Gastrocnemius medialis (tissue), 4 donors: ENCODE measurements around the gene TENT5A. TPM values are rescaled to one million over a fixed set of nuclear protein-coding genes. Genes with fewer than 3 reads are reported as not detected.
A peak's percentile ranks its signal among the peaks of the same experiment; 100 is the strongest.

Experiments used
- ATAC-seq, 2 donors: fragments of 150-250 bp; one replicate each; pipeline ENCODE4 v1.9.1; 2016
- DNase-seq, 2 donors: peaks; one replicate each; pipeline ENCODE4 v3.0.0-alpha.2; 2019
- H3K27ac ChIP-seq, 4 donors: fragments of 200-600 bp; sonication (generic); 1 replicate in 1 of 4; 2 replicates in 3 of 4; pipeline ENCODE4 v1.5.1; 2016 to 2018; ENCODE audit warnings: mild to moderate bottlenecking in 2 of 4, moderate library complexity in 1 of 4
- H3K27me3 ChIP-seq, 3 donors: fragments of 200-600 bp; sonication (generic) in 2 of 3; 1 replicate in 1 of 3; 2 replicates in 2 of 3; pipeline versions ENCODE4 v1.5.1 to v1.6.0; 2016 to 2019; ENCODE audit warnings: mild to moderate bottlenecking in 1 of 3, moderate library complexity in 1 of 3
- H3K36me3 ChIP-seq, 2 donors: fragments of 200-600 bp; sonication (generic) in 1 of 2; one replicate each; pipeline ENCODE4 v1.5.1; 2017 to 2018
- H3K4me1 ChIP-seq, 2 donors: fragments of 200-600 bp; sonication (generic) in 1 of 2; one replicate each; pipeline ENCODE4 v1.5.1; 2016 to 2017; ENCODE audit warnings: mild to moderate bottlenecking in 2 of 2
- H3K4me3 ChIP-seq, 4 donors: fragments of 200-600 bp; sonication (generic) in 3 of 4; 1 replicate in 1 of 4; 2 replicates in 3 of 4; pipeline ENCODE4 v1.5.1; 2016 to 2019; ENCODE audit warnings: mild to moderate bottlenecking in 2 of 4
- H3K9me3 ChIP-seq, 3 donors: fragments of 200-600 bp; sonication (generic) in 2 of 3; 1 replicate in 1 of 3; 2 replicates in 2 of 3; pipeline ENCODE4 v1.5.1; 2016 to 2019
- CTCF ChIP-seq, 5 experiments: fragments of 450-650 bp in 3 of 5; fragments of 200-600 bp in 2 of 5; sonication (generic) in 2 of 5; IDR thresholded peaks in 4 of 5; conservative IDR thresholded peaks in 1 of 5; 1 replicate in 4 of 5; 2 replicates in 1 of 5; pipeline ENCODE4 v1.5.1; 2016 to 2019; ENCODE audit warnings: antibody characterized with exemption in 5 of 5, mild to moderate bottlenecking in 3 of 5, moderate library complexity in 3 of 5
- POLR2A ChIP-seq, 2 donors: fragments of 450-650 bp; IDR thresholded peaks; one replicate each; pipeline ENCODE4 v1.6.1; 2017; ENCODE audit warnings: antibody characterized with exemption in 2 of 2, mild to moderate bottlenecking in 2 of 2, moderate library complexity in 2 of 2
- in situ Hi-C, 4 donors: fragments of 200-750 bp; cut with MboI; loops; one replicate each; pipeline versions ENCODE4 v1.15.0 to v1.8.0; 2017; ENCODE audit warnings: low sequenced_read_pairs in 4 of 4
- intact Hi-C: fragments of 100-400 bp; cut with DNase I; formaldehyde crosslinking; loops from one replicate; pipeline ENCODE4 v1.15.1; 2023; ENCODE audit warnings: low total_unique reads
- total RNA-seq, 4 donors: library from RNA; depleted of rRNA; stranded (reverse); fragments of >200 nt; gene quantifications; one replicate each; pipeline versions ENCODE4 v1.1.0 to v1.2.3, GENCODE V29; 2016

Gene TENT5A
- total RNA-seq, 4 donors from 2014 or later, result 2.4 to 3.1 (median 2.8) TPM

- Histone ChIP-seq H3K4me1 (peaks cover 0 to 15% of the 10 kb centered on the region in 2 donors), H3K4me3 (no peak overlapping the region), H3K27me3 (no peaks in the 10 kb centered on the region), H3K9me3 (no peaks in the 10 kb centered on the region), H3K36me3 (no peaks in the 10 kb centered on the region), H3K27ac (no peak overlapping the region)
- TF ChIP-seq CTCF (IDR thresholded peaks at IDR 0.05 in 4 of 5, conservative IDR thresholded peaks at IDR 0.05 in 1 of 5), result no peak
- no peak for TF ChIP-seq POLR2A (IDR thresholded peaks at IDR 0.05)
- DNase-seq (no peak), ATAC-seq (peak; percentile 54 to 79)
- in situ Hi-C loops, result loop anchor here in 2 of 4 donors (25.0 kb wide), 1 partner anchor 1158 kb away; no protein-coding TSS in a partner anchor
- intact Hi-C loops, result no loop called here
These were observed 17.3 kb upstream of the TENT5A start for GRCh38 chr6:81769824-81770223.

- intact Hi-C loops, result no loop called here
- H3K4me1 ChIP-seq, result peaks cover 0 to 15% of the 10 kb centered on the region in 2 donors
- H3K4me3 ChIP-seq, result no peak overlapping the region
- in situ Hi-C loops, result loop anchor here in 2 of 4 donors (25.0 kb wide), 1 partner anchor 1156 kb away; no protein-coding TSS in a partner anchor
- H3K36me3 ChIP-seq, result no peaks in the 10 kb centered on the region
- DNase-seq (no peak), ATAC-seq (no peak)
- TF ChIP-seq CTCF (IDR thresholded peaks at IDR 0.05 in 4 of 5, conservative IDR thresholded peaks at IDR 0.05 in 1 of 5), result no peak
- no peak for TF ChIP-seq POLR2A (IDR thresholded peaks at IDR 0.05)
- H3K27me3 ChIP-seq, result no peaks in the 10 kb centered on the region
- no peaks in the 10 kb centered on the region for H3K9me3 ChIP-seq
- no peak overlapping the region for H3K27ac ChIP-seq
These were observed 15.9 kb upstream of the TENT5A start for GRCh38 chr6:81768150-81768942.

GRCh38 chr6:81767163-81767891 lies 14.8 kb upstream of the TENT5A start:
- ATAC-seq, result peak in 1 of 2 donors; percentile 46
- intact Hi-C loops (no loop called here), in situ Hi-C loops (loop anchor here in 2 of 4 donors (25.0 kb wide), 1 partner anchor 1155 kb away; no protein-coding TSS in a partner anchor)
- no peaks in the 10 kb centered on the region for H3K9me3 ChIP-seq
- peaks cover 0 to 15% of the 10 kb centered on the region in 2 donors for H3K4me1 ChIP-seq
- H3K27ac ChIP-seq, result no peak overlapping the region
- H3K36me3 ChIP-seq, result no peaks in the 10 kb centered on the region
- DNase-seq, result peak in 1 of 2 donors; percentile 25
- TF ChIP-seq CTCF (IDR thresholded peaks at IDR 0.05 in 4 of 5, conservative IDR thresholded peaks at IDR 0.05 in 1 of 5) (no peak), POLR2A (IDR thresholded peaks at IDR 0.05) (no peak)
- no peaks in the 10 kb centered on the region for H3K27me3 ChIP-seq
- H3K4me3 ChIP-seq, result no peak overlapping the region

- DNase-seq, result no peak
- in situ Hi-C loops (loop anchor here in 2 of 4 donors (25.0 kb wide), 1 partner anchor 1154 kb away; no protein-coding TSS in a partner anchor), intact Hi-C loops (no loop called here)
These were observed 14.1 kb upstream of the TENT5A start for GRCh38 chr6:81766482-81767069.

More at GRCh38 chr6:81766482-81767069, 14.1 kb upstream of the TENT5A start:
- Histone ChIP-seq H3K36me3 (no peaks in the 10 kb centered on the region), H3K4me3 (no peak overlapping the region), H3K4me1 (peaks cover 0 to 15% of the 10 kb centered on the region in 2 donors), H3K9me3 (no peaks in the 10 kb centered on the region), H3K27me3 (no peaks in the 10 kb centered on the region), H3K27ac (no peak overlapping the region)
- peak in 1 of 2 donors; percentile 12 for ATAC-seq
- TF ChIP-seq CTCF (IDR thresholded peaks at IDR 0.05 in 4 of 5, conservative IDR thresholded peaks at IDR 0.05 in 1 of 5) (no peak), POLR2A (IDR thresholded peaks at IDR 0.05) (no peak)
